C1 segment of cervical spinal cord (tissue), 14 donors: ENCODE measurements around the gene SPRY4.
A peak's percentile ranks its signal among the peaks of the same experiment; 100 is the strongest.
"Not testable (repeated sequence)": the region's sequence is repeated elsewhere in the genome, so short reads cannot be mapped to it uniquely, and the experiment has no call there.

Source experiments
- DNase-seq, 14 donors: peaks; one replicate each; lab custom pipeline; 2025; lab: John Stamatoyannopoulos, UW

The SPRY4 gene, protein sequence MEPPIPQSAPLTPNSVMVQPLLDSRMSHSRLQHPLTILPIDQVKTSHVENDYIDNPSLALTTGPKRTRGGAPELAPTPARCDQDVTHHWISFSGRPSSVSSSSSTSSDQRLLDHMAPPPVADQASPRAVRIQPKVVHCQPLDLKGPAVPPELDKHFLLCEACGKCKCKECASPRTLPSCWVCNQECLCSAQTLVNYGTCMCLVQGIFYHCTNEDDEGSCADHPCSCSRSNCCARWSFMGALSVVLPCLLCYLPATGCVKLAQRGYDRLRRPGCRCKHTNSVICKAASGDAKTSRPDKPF

DNA sequence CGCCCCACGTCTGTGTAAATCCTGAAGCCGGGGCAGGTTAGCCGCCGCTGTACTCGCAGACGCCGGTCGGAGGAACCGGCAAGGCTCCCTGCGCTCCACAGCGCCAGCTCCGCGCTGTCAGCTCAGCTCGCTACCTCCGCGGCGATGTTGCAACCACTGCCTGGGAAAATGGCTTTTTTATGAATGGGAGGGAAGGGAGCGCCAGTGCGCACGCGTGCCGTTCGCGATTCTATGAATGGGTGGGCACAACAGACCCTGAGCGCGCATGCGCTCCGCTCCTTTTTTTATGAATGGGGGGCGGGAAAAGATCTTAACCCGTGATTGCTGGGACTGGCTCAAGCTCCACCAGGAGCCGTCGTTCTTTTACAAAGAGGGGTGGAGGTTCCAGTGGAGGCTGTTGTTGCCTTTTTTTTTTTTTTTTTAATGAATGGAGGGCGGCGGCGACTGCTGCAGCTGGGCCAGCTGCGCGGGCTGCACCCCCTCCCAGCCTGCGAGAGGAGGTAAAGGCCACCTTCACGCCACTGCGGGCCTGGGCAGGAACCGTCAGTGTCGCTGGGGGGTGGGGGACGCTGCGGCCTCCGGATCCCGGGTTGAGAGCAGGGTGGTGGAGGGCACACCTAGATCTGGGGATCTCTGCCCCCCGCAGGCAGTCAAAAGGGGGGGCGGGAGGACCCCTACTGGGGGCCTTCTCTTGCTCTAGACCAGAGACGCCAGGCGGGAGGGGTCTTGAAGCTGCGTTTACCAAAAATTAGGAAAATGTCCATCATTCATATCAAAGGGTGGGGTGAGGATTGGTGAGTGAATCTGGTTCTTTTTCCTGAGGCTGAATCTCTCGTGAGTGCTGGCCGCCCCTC lies at the start of gene SPRY4:
TSS of gene SPRY4 (minus strand) at position 151 of the 854 bp plus-strand sequence. CDS start 9,913 bp downstream, outside the sequence.
- peak; percentile 13 to 91 (median 78) for DNase-seq

DNA sequence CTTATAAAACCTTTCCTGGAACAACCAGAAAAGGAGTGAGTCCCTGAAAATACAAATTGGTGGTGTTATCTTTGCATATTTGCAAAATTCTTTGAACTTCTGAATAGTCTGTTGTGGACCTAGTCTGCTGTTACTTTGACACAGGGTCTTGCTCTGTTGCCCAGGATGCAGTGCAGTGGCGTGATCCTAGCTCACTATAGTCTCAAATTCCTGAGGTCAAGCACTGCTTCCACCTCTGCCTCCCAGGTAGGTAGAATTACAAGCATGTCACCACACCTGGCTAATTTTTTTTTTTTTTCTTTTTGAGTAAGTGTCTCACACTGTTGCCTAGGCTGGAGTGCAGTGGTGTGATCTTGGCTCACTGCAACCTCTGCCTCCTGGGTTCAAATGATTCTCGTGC lies 43.7 kb upstream of the SPRY4 start:
- no peak for DNase-seq

DNA sequence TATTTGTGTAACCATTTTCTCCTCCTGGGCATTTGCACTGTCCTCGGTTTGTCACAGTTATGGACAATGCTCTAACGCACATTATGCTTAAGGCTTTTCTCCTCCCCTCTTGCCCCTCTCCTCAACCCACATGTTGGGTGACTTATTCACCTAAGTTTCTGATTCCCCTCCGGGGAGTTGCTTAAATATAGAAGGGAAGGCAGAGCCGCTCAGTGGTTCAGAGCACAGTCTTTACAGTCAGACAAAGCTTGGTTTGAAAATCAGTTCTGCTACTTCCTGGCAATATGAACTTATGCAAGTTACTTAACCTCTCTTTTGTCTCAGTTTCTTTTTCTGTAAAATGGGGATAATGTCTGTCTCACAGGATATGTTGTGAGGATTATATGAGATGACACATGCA lies 41.2 kb upstream of the SPRY4 start:
- no peak for DNase-seq

DNA sequence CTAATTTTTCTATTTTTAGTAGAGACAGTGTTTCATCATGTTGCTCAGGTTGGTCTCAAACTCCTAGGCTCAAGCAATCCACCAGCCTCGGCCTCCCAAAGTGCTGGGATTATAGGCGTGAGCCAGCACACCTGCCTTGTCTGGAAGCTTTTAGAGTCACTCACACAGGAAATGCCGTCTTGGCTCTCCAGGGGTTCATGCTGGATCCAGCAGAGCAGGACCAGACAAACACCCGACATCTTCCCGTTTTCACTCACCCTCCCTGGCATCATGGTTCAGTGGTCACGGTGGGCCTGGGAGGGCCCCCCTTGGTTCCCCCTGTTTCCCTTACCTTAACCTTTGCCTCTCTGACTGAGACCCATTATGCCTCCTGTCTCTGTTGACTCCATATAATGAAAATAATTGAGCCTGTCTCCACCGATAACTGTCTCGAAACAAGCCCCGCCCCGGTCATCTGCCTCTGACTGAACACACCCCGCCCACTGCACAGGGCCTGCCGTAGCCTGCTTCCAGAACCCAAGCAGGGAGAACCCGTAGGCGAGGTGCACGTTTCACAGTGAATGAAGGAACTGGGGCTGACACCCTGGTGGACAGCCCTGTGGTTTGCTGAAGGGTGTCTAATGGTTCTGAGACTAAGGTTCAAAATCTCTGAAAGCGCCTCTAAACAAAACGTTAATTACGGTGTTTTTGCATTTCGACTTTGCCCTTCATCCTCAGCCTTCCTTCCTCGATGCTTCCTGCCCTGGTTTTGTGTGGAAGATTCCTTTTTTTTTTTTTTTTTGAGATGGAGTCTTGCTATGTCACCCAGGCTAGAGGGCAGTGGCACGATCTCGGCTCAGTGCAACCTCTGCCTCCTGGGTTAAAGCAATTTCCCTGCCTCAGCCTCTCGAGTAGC lies 39.7 kb upstream of the SPRY4 start:
- DNase-seq, result peak in 1 of 14 donors; percentile 66

DNA sequence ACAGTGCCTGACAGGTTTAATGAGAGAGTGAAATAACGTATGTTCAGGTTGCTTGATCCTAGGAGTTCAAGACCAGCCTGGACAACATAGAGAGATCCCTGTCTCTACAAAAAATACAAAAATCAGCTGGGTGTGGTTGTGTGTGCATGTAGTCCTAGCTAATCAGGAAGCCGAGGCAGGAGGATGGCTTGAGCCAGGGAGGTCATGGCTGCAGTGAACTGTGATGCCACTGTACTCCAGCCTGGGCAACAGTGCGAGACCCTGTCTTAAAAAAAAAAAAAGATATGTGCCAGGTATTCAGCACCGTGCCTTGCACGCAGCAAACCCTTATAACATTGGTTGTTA lies 38.8 kb upstream of the SPRY4 start:
- no peak for DNase-seq

DNA sequence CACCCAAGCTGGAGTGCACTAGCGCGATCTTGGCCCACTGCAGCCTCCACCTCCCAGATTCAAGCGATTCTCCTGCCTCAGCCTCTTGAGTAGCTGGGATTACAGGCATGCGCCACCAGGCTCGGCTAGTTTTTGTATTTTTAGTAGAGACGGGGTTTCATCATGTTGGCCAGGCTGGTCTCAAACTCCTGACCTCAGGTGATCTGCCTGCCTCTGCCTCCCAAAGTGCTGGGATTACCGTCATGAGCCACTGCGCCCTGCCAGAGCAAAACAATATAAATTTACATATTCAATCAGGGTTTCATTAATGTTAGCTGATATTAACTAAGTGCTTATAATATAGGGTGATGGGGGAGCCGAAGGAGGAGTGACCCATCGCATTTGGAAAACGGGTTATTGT lies 37.4 kb upstream of the SPRY4 start:
- DNase-seq, result not testable (repeated sequence)

DNA sequence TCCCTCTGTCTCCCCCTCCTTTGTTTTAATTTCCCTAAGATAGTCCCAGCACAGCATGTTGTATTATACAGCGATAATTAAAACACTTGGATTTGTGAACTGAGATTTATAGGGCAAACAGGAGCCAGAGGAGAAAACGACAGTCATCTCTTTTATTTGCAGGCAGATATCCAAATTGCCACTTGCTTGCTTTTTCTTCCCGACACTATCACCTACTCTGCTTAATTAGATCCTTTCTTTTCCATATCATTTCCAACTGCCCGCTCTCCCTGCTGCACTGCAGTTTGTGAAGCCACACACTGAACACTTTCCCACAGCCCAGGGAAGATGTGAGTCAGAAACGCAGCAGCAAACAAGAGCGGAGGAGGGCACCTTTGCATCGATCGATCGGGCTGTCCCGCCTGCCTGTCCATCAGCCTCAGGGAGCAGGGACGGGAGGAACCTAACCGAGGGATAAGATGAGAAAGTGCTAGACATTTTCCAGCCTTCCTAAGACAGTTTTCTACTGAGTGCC lies 35.8 kb upstream of the SPRY4 start:
- peak in 1 of 14 donors; percentile 6 for DNase-seq

DNA sequence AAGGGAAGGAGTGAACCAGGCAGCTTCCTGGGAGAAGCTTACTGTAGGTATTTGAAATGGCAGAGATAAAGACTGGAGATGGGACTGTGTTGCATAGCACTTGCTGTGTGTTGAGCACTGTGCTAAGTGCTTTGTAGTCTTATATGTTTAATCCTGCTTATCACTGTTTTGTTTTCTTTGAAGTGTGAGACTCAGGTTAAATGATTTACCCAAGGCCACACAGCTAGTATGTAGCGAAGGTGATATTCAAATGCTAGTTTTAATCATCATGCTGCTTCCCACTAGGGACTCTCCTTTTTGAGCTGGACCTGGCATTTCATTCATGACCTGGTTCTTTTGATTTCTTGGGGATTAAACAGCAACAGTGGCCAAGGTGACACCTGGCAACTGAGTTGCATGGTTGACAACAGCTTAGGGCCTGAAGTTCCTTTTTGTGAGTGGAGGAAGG lies 35.3 kb upstream of the SPRY4 start:
- DNase-seq, result no peak

DNA sequence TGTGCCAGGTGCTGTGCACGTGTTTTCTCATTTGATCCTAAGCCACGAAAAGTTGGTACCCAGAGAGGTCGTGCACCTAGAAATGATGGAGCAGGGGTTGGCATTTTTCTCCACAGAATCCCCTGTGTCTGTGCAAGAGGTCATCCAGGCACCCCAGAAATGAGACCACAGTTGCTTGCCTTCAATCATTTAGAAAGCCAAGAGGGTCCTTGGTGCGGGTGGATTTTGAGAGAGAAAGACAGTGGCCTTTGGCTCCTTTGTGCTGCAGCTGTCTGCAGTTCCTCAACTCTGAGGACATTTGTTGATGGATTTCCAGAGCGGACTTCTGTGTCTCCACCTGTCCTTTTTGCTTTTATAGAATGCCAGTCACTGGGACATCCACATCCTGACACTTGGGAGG lies 33.8 kb upstream of the SPRY4 start:
- DNase-seq, result no peak

DNA sequence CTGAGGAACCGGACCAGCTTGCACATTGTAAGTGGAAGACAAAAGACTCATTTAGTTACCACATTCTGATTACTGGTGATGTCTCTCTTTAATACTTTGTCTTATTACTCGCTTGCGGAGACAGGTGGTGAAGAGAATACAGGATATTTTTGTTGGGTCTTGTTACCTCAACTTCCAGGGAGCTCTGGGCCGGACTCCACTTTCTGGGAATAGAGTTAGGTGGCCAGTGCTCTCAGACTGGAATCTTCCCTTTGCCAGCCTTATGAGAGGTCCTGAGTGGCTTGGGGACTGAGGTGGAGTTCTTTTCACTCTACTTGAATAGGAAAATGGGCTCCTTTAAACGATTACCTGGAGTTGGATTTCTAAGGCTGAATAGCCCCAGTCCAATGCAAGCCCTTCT lies 33.3 kb upstream of the SPRY4 start:
- DNase-seq, result no peak

DNA sequence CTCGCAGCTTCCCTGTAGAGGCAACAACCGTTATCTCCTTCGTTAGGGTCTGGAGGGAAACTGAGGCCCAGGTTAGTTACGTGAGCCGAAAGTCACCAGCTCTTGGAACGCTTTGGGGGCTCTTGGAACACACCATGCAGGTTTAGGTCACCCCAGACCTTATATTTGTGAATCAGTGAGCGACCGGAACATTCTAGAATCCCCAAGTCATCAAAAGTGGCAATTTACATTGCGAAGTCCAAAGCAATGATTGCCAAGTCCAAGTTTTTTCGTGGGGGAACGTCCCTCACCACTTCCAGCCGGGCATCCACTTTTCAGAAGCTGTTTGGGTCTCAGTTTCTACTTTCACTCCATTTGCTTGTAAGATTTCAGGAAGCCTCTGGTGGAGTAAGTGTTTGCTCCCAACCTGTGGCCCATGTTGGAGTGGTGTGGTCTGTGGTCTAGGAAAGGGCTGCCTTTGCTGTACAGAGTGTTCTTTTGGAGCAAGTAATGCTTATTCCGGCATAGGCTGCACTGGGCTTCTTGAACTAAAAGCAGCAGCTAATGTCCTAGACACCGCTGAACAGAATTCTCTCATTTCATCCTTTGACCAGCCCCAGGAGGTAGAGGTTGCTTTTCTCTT lies 32.8 kb upstream of the SPRY4 start:
- peak in 2 of 14 donors; percentile 10 to 44 for DNase-seq

DNA sequence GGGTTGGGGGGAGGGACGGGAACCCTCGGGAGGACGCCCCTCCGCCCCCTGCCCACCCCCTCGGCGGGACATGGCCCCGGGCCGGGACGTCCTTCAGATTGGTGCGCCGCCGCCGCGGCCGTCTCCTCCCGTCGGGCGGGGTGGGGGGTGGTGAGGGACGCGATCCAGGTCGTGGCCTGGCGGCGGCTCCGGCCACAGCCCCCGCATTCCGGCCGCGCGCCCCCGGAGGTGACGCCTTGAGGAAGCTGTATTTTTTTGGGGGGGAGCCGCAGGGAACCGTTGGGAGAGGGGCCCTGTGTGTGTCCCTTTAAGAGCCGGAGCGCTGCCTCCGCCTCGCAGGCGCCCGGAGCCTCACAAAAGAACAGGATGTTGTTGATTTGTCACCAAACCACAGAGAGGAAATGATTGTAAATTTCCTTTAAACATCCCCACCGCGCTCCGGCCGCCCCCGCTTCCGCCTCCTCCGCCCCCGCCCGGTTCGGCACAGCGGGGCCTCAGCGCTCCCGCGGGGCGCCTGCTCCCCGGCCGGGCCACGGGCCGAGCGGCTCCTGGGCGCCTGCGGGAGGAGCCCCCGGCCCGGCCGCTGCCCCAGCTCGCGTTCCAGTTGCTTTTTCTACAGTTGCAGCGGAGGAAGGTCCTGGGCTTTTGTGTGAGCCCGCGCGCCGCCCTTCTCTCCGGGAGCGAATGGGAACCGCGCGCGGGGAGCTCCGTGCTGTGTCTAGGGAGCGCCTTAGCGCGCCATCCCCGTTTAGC lies 32.1 kb upstream of the SPRY4 start:
- DNase-seq, result peak in 13 of 14 donors; percentile 16 to 77 (median 51)

DNA sequence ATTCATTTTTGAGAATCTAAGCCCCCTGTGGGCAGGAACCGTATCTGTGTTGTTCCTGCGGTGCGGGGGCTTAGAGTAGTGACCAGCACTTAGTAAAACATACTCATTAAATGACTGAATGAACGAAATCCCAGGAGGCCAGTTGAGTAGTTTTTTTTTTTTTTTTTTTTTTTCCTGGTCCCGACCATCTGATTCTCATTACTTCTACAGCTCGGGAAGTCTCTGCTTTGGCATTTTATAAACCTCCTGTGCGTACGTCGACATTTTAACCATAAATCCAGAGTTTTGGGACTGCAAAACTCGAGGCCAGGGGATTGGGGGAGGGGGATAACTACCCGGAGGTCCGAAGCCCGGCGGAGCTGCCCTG lies 31.5 kb upstream of the SPRY4 start:
- DNase-seq, result no peak

DNA sequence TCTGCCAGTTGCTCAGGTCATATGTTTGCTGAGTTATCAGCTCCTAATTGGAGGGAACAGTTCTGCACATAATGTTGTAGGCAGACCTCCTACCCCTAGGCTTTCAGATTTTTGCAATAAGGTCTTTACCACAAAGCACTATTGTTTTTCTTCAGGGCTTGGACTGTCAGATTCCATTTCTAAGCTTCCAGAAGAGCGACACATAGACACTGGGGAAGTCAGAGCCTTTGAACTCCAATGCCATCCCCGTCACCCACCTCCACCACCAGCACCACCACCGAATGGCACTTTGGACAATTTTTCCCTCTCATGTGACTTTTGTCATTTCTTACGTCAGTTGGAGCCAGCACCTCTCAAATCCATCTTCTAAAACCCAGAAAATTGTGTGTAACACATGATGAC lies 28.3 kb upstream of the SPRY4 start:
- no peak for DNase-seq

DNA sequence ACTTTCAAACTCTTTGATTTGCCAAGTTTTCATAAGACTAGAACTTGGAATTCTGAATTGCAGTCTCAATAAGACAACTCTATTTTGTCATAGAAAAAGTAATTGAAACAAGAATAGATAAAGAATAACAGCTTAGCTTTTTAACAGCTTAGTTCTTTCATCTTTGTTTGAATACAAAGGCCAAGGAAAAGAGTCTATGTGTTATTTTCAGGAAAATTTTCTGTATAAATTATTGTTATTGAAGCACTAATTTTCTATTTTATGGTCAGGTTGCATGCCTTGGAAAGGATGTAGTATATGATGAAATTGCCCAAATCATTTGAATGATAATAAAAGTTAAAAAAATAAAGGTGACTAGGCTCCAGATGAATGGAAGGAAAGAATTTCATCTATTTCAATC lies 25.2 kb upstream of the SPRY4 start:
- DNase-seq, result no peak

DNA sequence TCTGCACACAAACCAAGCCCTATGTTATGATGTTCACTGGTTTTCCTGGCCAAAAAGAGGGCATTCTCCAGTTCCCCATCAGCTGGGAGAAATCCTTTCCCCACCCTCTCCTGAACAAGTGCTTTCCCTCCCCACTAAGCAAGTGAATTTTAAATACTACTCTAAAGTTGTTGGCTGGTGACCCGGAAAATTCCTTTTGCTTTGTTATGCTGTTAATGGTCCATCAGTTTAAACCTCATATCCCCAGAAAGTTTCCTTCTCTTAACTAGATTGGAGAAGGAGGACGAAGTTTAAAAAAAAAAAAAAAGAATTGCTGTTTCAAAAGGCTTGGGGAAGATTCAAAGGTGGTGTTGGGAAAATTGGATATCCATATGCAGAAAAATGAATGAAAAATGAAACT lies 21.9 kb upstream of the SPRY4 start:
- DNase-seq, result no peak

DNA sequence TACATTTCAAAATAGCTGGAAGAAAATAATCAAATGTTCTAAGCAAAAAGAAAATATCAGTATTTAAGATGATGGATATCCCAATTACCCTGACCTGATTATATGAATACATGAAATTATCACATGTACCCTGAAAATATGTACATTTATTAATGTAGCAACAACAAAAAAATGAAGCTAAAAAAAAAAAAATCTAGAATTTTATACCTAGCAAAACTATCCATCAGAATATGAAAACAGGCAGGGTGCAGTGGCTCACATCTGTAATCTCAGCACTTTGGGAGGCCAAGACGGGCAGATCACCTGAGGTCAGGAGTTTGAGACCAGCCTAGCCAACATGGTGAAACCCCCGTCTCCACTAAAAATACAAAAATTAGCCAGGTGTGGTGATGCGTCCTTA lies 20.1 kb upstream of the SPRY4 start:
- DNase-seq, result not testable (repeated sequence)

DNA sequence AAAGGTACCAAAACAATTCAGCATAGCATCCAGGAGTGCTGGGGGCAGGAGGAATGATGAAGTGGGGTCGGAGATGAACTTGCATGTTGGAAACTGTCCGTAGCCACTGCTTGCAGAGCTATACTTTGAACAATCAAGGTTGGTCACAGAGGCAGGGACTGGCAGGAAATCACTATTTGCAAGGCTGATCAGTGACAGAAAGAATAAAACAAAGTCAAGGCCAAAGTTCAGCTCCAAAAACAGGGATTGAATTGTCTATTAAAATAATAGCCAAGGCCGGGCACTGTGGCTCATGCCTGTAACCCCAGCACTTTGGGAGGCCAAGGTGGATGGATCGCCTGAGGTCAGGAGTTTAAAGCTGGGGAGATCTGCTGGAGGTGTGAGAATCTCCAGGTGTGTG lies 18.7 kb upstream of the SPRY4 start:
- DNase-seq, result no peak

DNA sequence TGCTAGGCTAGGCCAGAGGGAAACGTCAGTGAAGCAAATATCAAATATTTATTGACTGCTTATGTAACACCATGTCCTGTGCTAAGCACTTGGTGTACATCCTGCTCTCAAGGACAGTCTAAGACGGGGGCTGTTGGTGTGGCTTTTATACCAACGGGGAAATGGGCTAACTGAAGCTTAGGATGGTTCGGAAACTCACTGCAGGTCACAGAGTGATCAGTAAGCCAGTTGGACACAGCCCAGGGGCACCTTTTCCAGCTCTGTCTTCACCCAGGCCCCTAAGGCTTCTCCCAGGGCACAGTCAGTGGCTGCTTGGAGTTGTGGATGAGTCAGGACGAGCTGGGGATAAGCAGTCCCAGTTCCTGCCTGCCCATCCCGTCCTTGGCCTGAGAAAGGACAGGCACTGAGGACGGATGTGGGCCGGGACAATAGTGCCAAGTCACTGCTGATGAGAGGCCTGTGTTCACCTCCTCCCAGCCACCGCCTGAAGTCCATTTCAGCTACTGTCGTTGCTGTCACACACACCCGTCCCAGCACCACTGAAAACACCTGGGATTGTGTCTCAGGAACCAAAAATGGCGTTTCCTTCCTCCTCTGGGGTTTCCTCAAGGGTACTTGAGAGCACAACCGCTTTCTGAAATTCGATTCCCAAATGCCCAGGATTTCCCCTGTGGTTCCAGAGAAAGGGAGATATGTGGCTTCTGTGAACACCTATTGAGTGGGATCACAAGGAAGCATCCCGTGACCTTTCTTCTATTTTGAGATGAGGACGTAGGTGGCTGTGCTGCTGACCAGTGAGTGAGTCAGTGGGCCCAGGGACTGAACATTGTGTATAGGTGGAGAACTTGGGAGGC lies 17.5 kb upstream of the SPRY4 start:
- DNase-seq, result no peak

DNA sequence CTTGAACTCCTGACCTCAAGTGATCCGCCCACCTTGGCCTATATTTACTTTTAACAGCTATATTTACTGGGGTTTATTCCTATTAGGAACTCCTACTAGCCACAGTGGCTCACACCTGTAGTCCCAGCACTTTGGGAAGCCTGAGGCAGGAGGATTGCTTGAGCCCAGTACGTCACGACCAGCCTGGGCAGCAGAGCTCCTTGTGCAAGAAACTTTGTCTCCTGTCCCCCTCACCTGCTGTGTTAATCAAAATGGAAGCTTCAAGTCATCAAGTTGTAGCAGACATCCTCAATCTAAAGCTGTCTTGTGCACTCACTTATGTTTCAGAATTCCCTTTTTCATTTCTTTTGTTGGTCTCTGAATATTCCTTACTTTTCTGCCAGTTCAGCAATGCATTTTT lies 15.0 kb upstream of the SPRY4 start:
- DNase-seq, result no peak
